Prostate gland (tissue), 2 donors: ENCODE results near the gene MAGI2.
"Not testable (repeated sequence)": the region's sequence is repeated elsewhere in the genome, so short reads cannot be mapped to it uniquely, and the experiment has no call there.

Experiments
- POLR2AphosphoS5 ChIP-seq: sonication (generic); formaldehyde crosslinking; IDR thresholded peaks from one replicate; pipeline ENCODE4 v1.6.1; 2017; ENCODE audit warnings: antibody characterized with exemption
- TF ChIP-seq, protein P1 (sequence below), 4 experiments: fragments of 200-600 bp in 2 of 4; fragments of 450-650 bp in 2 of 4; sonication (generic) in 2 of 4; IDR thresholded peaks; 1 replicate in 3 of 4; 2 replicates in 1 of 4; pipeline ENCODE4 v1.5.1; 2016 to 2019; ENCODE audit warnings: antibody characterized with exemption in 4 of 4, mild to moderate bottlenecking in 2 of 4, moderate library complexity in 2 of 4

DNA sequence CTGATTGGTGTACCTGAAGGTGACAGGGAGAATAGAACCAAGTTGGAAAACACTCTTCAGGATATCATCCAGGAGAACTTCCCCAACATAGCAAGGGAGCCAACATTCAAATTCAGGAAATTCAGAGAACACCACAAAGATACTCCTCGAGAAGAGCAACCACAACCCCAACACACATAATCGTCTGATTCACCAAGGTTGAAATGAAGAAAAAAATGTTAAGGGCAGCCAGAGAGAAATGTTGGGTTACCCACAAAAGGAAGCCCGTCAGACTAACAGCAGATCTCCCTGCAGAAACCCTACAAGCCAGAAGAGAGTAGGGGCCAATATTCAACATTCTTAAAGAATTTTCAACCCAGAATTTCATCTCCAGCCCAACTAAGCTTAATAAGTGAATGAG is 1164.0 kb downstream of the MAGI2 start:
- TF ChIP-seq POLR2AphosphoS5 = not testable (repeated sequence)
- TF ChIP-seq, protein P1, sequence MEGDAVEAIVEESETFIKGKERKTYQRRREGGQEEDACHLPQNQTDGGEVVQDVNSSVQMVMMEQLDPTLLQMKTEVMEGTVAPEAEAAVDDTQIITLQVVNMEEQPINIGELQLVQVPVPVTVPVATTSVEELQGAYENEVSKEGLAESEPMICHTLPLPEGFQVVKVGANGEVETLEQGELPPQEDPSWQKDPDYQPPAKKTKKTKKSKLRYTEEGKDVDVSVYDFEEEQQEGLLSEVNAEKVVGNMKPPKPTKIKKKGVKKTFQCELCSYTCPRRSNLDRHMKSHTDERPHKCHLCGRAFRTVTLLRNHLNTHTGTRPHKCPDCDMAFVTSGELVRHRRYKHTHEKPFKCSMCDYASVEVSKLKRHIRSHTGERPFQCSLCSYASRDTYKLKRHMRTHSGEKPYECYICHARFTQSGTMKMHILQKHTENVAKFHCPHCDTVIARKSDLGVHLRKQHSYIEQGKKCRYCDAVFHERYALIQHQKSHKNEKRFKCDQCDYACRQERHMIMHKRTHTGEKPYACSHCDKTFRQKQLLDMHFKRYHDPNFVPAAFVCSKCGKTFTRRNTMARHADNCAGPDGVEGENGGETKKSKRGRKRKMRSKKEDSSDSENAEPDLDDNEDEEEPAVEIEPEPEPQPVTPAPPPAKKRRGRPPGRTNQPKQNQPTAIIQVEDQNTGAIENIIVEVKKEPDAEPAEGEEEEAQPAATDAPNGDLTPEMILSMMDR (IDR thresholded peaks at IDR 0.05) = not testable (repeated sequence)
